ENCODE measurements around the gene NPR3.

DNA sequence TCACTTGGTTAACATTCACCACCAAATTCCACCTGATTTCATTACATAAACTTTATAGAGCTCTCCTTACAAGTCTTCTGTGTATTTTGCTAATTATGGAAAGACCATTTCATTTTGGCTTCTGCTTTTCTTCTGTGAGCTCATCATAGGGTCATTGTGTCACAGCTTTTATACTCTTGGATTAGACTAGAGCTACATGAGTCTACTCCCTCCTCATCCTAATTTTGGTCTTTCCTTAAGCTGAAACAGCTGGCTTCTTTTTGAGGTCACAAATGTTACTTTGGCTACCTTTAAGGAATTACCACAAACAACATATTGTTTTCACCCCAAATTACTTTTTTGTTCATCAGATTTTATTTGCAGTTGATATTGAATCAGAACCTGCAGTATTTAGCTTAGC is 103.0 kb downstream of the NPR3 start:
- TF ChIP-seq POLR2A (IDR thresholded peaks at IDR 0.05): no peak
- TF ChIP-seq, protein P1, sequence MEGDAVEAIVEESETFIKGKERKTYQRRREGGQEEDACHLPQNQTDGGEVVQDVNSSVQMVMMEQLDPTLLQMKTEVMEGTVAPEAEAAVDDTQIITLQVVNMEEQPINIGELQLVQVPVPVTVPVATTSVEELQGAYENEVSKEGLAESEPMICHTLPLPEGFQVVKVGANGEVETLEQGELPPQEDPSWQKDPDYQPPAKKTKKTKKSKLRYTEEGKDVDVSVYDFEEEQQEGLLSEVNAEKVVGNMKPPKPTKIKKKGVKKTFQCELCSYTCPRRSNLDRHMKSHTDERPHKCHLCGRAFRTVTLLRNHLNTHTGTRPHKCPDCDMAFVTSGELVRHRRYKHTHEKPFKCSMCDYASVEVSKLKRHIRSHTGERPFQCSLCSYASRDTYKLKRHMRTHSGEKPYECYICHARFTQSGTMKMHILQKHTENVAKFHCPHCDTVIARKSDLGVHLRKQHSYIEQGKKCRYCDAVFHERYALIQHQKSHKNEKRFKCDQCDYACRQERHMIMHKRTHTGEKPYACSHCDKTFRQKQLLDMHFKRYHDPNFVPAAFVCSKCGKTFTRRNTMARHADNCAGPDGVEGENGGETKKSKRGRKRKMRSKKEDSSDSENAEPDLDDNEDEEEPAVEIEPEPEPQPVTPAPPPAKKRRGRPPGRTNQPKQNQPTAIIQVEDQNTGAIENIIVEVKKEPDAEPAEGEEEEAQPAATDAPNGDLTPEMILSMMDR (IDR thresholded peaks at IDR 0.05): no peak

Data from thyroid gland (tissue), 4 donors.